SK-N-SH (cell line): Measurements from ENCODE around the gene PER2. TPM values are rescaled to one million over a fixed set of nuclear protein-coding genes. Genes with fewer than 3 reads are reported as not detected.

Experiments used
- CTCF ChIA-PET: fragments of 300-600, 350-600 bp; formaldehyde crosslinking; extraction: SDS; loops from one replicate; lab custom pipeline; 2021; lab: Yijun Ruan, JAX
- POLR2A ChIA-PET: fragments of 350-600 bp; sonication (Branson Sonifier 250); formaldehyde crosslinking; extraction: SDS; loops from one replicate; lab custom pipeline; 2020; ENCODE audit warnings: antibody characterized with exemption, inconsistent platforms; lab: Yijun Ruan, JAX
- DNase-seq: peaks from one replicate; pipeline ENCODE4 v3.0.0; 2012
- H2AFZ ChIP-seq: fragments of 200-600 bp; sonication (generic); 2 replicates; pipeline ENCODE4 v1.8.1; 2016; ENCODE audit warnings: antibody characterized with exemption, mild to moderate bottlenecking, low read depth
- H3F3A ChIP-seq: fragments of 200-600 bp; sonication (generic); replicated peaks from 2 replicates; pipeline ENCODE3; 2016; ENCODE audit warnings: antibody characterized with exemption, mild to moderate bottlenecking; ENCODE audit not compliant: insufficient read depth
- H3K27ac ChIP-seq, 2 experiments: fragments of 200-500 bp in 1 of 2; fragments of 200-600 bp in 1 of 2; sonication (Bioruptor generic) in 1 of 2; sonication (generic), shearing (Covaris generic) in 1 of 2; 2 replicates each; pipeline versions ENCODE4 v1.5.1 to v1.6.1; 2014 to 2016; ENCODE audit warnings: low read depth in 2 of 2, inconsistent platforms in 1 of 2, low read length in 1 of 2, mild to moderate bottlenecking in 1 of 2, mixed read lengths in 1 of 2
- H3K27me3 ChIP-seq: fragments of 200-600 bp; sonication (generic), shearing (Covaris generic); 2 replicates; pipeline ENCODE4 v1.6.1; 2016; ENCODE audit warnings: mixed run types; ENCODE audit not compliant: insufficient read depth
- H3K36me3 ChIP-seq, 2 experiments: fragments of 200-500 bp in 1 of 2; fragments of 200-600 bp in 1 of 2; sonication (Bioruptor generic) in 1 of 2; sonication (generic) in 1 of 2; replicated peaks in 1 of 2; 2 replicates each; pipeline versions ENCODE3 to v1.5.1; 2014 to 2016; ENCODE audit warnings: low read length in 1 of 2, mild to moderate bottlenecking in 1 of 2; ENCODE audit not compliant: insufficient read depth in 2 of 2, control insufficient read depth in 1 of 2
- H3K4me1 ChIP-seq, 2 experiments: fragments of 200-500 bp in 1 of 2; fragments of 200-600 bp in 1 of 2; sonication (Bioruptor generic) in 1 of 2; sonication (generic), shearing (Covaris generic) in 1 of 2; 2 replicates each; pipeline versions ENCODE4 v1.5.1 to v1.6.1; 2014 to 2016; ENCODE audit warnings: low read depth in 1 of 2, low read length in 1 of 2, mixed run types in 1 of 2; ENCODE audit not compliant: insufficient read depth in 2 of 2, control insufficient read depth in 1 of 2
- H3K4me2 ChIP-seq: fragments of 200-600 bp; sonication (generic), shearing (Covaris generic); 2 replicates; pipeline ENCODE4 v1.6.1; 2017; ENCODE audit warnings: mixed run types
- H3K4me3 ChIP-seq, 2 experiments: fragments of 200-500 bp in 1 of 2; fragments of 200-600 bp in 1 of 2; sonication (Bioruptor generic) in 1 of 2; sonication (generic), shearing (Covaris generic) in 1 of 2; 2 replicates each; pipeline versions ENCODE4 v1.5.1 to v1.8.1; 2014 to 2016; ENCODE audit warnings: low read depth in 2 of 2, inconsistent platforms in 1 of 2, low read length in 1 of 2, mild to moderate bottlenecking in 1 of 2, mixed read lengths in 1 of 2, moderate library complexity in 1 of 2
- H3K79me2 ChIP-seq: fragments of 200-600 bp; sonication (generic); 2 replicates; pipeline ENCODE4 v1.8.1; 2017; ENCODE audit warnings: mild to moderate bottlenecking; ENCODE audit not compliant: insufficient read depth
- H3K9ac ChIP-seq: fragments of 200-600 bp; sonication (generic); 2 replicates; pipeline ENCODE4 v1.6.1; 2017; ENCODE audit warnings: mixed run types
- H3K9me2 ChIP-seq: fragments of 200-600 bp; sonication (generic); 2 replicates; pipeline ENCODE4 v1.6.1; 2017; ENCODE audit warnings: mixed run types
- H3K9me3 ChIP-seq: fragments of 200-600 bp; sonication (generic); 2 replicates; pipeline ENCODE4 v1.6.1; 2017; ENCODE audit warnings: mixed run types, mild to moderate bottlenecking, moderate library complexity
- H4K20me1 ChIP-seq: fragments of 200-600 bp; sonication (generic); 2 replicates; pipeline ENCODE4 v1.6.1; 2017; ENCODE audit warnings: mild to moderate bottlenecking, mixed run types; ENCODE audit not compliant: insufficient read depth
- CTCF ChIP-seq: fragments of 200-600 bp; sonication (generic); IDR thresholded peaks from 2 replicates; pipeline ENCODE4 v1.6.1; 2017; ENCODE audit warnings: antibody characterized with exemption, mild to moderate bottlenecking, moderate library complexity
- ELF1 ChIP-seq: IDR thresholded peaks from 2 replicates; pipeline ENCODE4 v1.4.0; 2012
- EP300 ChIP-seq, 2 experiments: IDR thresholded peaks; 2 replicates each; pipeline versions ENCODE4 v1.4.0 to v1.6.1; 2012; ENCODE audit warnings: borderline replicate concordance in 1 of 2, low read depth in 1 of 2, low read length in 1 of 2
- FOXJ3 ChIP-seq: sonication (generic); formaldehyde crosslinking; IDR thresholded peaks from 2 replicates; pipeline ENCODE4 v1.5.1; 2020; ENCODE audit warnings: mild to moderate bottlenecking, missing genetic modification reagents
- GABPA ChIP-seq: IDR thresholded peaks from 2 replicates; pipeline ENCODE4 v1.4.0; 2012; ENCODE audit warnings: low read depth, mild to moderate bottlenecking
- GATA2 ChIP-seq: sonication (generic); formaldehyde crosslinking; IDR thresholded peaks from 2 replicates; pipeline ENCODE4 v1.5.0; 2020; ENCODE audit warnings: mild to moderate bottlenecking, missing genetic modification reagents
- JUND ChIP-seq: IDR thresholded peaks from 2 replicates; pipeline ENCODE4 v1.4.0; 2012
- NFIC ChIP-seq: IDR thresholded peaks from 2 replicates; pipeline ENCODE4 v1.4.0; 2012; ENCODE audit warnings: borderline replicate concordance
- PBX3 ChIP-seq: IDR thresholded peaks from 2 replicates; pipeline ENCODE4; 2012
- POLR2AphosphoS5 ChIP-seq: IDR thresholded peaks from 2 replicates; pipeline ENCODE4 v1.6.1; 2012; ENCODE audit warnings: low read depth, low read length
- RAD21 ChIP-seq: IDR thresholded peaks from 2 replicates; pipeline ENCODE4 v1.6.1; 2012; ENCODE audit warnings: mild to moderate bottlenecking, low read length
- REST ChIP-seq: IDR thresholded peaks from 2 replicates; pipeline ENCODE4 v1.6.1; 2012; ENCODE audit warnings: mild to moderate bottlenecking, low read depth, low read length, moderate library complexity
- RXRA ChIP-seq: IDR thresholded peaks from 2 replicates; pipeline ENCODE4 v1.4.0; 2012; ENCODE audit warnings: low read depth, mild to moderate bottlenecking, borderline replicate concordance
- SIN3A ChIP-seq: IDR thresholded peaks from 2 replicates; pipeline ENCODE4 v1.6.1; 2012; ENCODE audit warnings: low read depth, mild to moderate bottlenecking, low read length, moderate library complexity, borderline replicate concordance
- SMC3 ChIP-seq: IDR thresholded peaks from 2 replicates; pipeline ENCODE4 v1.6.1; 2012; ENCODE audit warnings: low read depth, low read length, improper control_type of control experiment
- TEAD4 ChIP-seq: IDR thresholded peaks from 2 replicates; pipeline ENCODE4 v1.4.0; 2012; ENCODE audit warnings: mild to moderate bottlenecking, borderline replicate concordance; ENCODE audit not compliant: insufficient read depth
- USF2 ChIP-seq: fragments of 150-350 bp; IDR thresholded peaks from 2 replicates; pipeline ENCODE4 v1.6.1; 2017; ENCODE audit warnings: antibody characterized with exemption, low read length, low read depth, borderline replicate concordance
- WGBS: methylation state at CpG from one replicate; pipeline ENCODE4 v1.1.6; 2017; ENCODE audit warnings: low lambda C conversion rate; 5-methylcytosine and 5-hydroxymethylcytosine counted together
- polyA plus RNA-seq, 3 experiments: library from polyadenylated mRNA; depleted of rRNA; stranded (reverse); fragments of >200 nt; gene quantifications; 2 replicates each; pipeline ENCODE4 v1.2.3, GENCODE V29; 2012
- TF ChIP-seq, protein P1 (sequence below): IDR thresholded peaks from 2 replicates; pipeline ENCODE4 v1.4.0; 2012; ENCODE audit warnings: low read depth, borderline replicate concordance

The PER2 gene
- polyA plus RNA-seq, 1 of the 3 experiments (the other 2 are of a cell fraction) = 0.82 TPM

GRCh38 chr2:238231809-238232208 is 56.6 kb downstream of the PER2 start:
- no peaks in the 10 kb centered on the region for H3K79me2 ChIP-seq
- H2AFZ ChIP-seq = no peak overlapping the region
- DNase-seq = no peak
- H3K9ac ChIP-seq = no peak overlapping the region
- no peak overlapping the region for H3K27ac ChIP-seq
- no peaks in the 10 kb centered on the region; the same call in 1 of the 2 replicates for H3K27me3 ChIP-seq
- no peak for TF ChIP-seq USF2
- no peak for TF ChIP-seq REST
- no peak for TF ChIP-seq RAD21
- TF ChIP-seq CTCF = no peak
- TF ChIP-seq PBX3 = no peak
- ChIA-PET CTCF (no interaction called here), POLR2A (no interaction called here)
- no peaks in the 10 kb centered on the region for H3K9me3 ChIP-seq
- 93% methylated on average over 21 of the region's 21 CpGs for WGBS
- H3K4me3 ChIP-seq = no peak overlapping the region
- H3F3A ChIP-seq = no peaks in the 10 kb centered on the region
- H3K4me2 ChIP-seq = no peak overlapping the region
- no peaks in the 10 kb centered on the region; a peak in 1 of 4 replicates for H3K4me1 ChIP-seq
- no peaks in the 10 kb centered on the region for H3K36me3 ChIP-seq
- H3K9me2 ChIP-seq = no peaks in the 10 kb centered on the region
- H4K20me1 ChIP-seq = no peaks in the 10 kb centered on the region

DNA sequence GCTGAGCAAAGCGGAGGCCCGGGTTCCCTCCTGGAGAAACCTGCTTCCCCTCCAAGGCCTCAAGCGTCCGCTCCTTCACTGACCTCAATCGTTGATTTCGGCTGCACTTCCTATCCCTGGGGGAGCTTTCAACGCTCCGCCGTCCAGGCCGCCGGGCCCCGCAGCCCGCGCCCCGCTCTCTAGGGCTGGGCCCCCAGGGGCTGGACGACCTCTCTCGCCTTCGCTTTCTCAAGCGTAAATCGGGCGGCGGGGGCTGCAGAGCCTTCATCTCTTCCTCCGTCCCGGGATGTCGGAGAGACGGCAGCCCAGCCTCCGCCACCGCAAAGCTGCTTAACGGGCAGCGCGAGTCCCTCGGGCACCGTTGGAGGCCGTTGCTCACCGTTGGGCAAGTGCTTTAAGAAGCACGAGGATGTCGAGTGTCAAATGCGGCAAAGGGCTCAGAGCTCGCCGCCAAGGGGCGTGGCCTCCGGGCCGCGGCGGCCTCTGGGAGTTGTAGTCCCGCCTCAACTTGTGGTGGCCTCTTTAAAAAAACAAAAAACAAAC is 57.1 kb downstream of the PER2 start:
- no peaks in the 10 kb centered on the region; the same call in 1 of the 2 replicates for H3K27me3 ChIP-seq
- CTCF ChIA-PET = no interaction called here
- TF ChIP-seq RXRA (no peak), TEAD4 (no peak), GABPA (no peak), FOXJ3 (CRISPR knock-in tag) (no peak), ELF1 (no peak), NFIC (no peak), EP300 (IDR thresholded peaks at IDR 0.05; ENCODE audit: borderline replicate concordance in 1 of 2, low read depth in 1 of 2, low read length in 1 of 2) (no peak), SIN3A (no peak), PBX3 (no peak), POLR2AphosphoS5 (no peak), SMC3 (no peak), GATA2 (CRISPR knock-in tag) (no peak), RAD21 (no peak), JUND (no peak)
- TF ChIP-seq, protein P1, sequence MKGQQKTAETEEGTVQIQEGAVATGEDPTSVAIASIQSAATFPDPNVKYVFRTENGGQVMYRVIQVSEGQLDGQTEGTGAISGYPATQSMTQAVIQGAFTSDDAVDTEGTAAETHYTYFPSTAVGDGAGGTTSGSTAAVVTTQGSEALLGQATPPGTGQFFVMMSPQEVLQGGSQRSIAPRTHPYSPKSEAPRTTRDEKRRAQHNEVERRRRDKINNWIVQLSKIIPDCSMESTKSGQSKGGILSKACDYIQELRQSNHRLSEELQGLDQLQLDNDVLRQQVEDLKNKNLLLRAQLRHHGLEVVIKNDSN = no peak

More for the DNA sequence above, 57.1 kb downstream of the PER2 start:
- DNase-seq = no peak
- Histone ChIP-seq H3K79me2 (no peaks in the 10 kb centered on the region), H4K20me1 (no peaks in the 10 kb centered on the region), H3K9ac (no peak overlapping the region), H3F3A (no peaks in the 10 kb centered on the region), H3K27ac (no peak overlapping the region), H3K4me3 (no peak overlapping the region), H2AFZ (no peak overlapping the region), H3K9me3 (no peaks in the 10 kb centered on the region), H3K36me3 (no peaks in the 10 kb centered on the region), H3K4me2 (no peak overlapping the region), H3K9me2 (no peaks in the 10 kb centered on the region), H3K4me1 (no peaks in the 10 kb centered on the region; a peak in 1 of 4 replicates)
- WGBS = 76% methylated on average over 42 of the region's 46 CpGs
- POLR2A ChIA-PET = no interaction called here
